GM18861 (cell line): ENCODE data around the gene ABCC9.

Source experiments
- ATAC-seq: cut with Tn5 transposase; IDR thresholded peaks from one replicate; pipeline ENCODE4 v1.9.1; 2021; ENCODE audit not compliant: unreplicated experiment

Gene ABCC9

GRCh38 chr12:21940549-21941505 is at the start of gene ABCC9:
TSS of gene ABCC9 (minus strand) at chr12:21941426. CDS start at chr12:21936674, 4,752 bp downstream.
- no peak for ATAC-seq

GRCh38 chr12:21989819-21990412 is 48.7 kb upstream of the ABCC9 start:
- no peak for ATAC-seq

GRCh38 chr12:21988619-21989018 is 47.4 kb upstream of the ABCC9 start:
- ATAC-seq = no peak

GRCh38 chr12:21987755-21988154 is 46.5 kb upstream of the ABCC9 start:
- ATAC-seq = no peak

GRCh38 chr12:21985155-21985554 is 43.9 kb upstream of the ABCC9 start:
- ATAC-seq = no peak

GRCh38 chr12:21984375-21984774 is 43.1 kb upstream of the ABCC9 start:
- ATAC-seq = no peak

GRCh38 chr12:21983095-21983494 is 41.9 kb upstream of the ABCC9 start:
- no peak for ATAC-seq

GRCh38 chr12:21980544-21980943 is 39.3 kb upstream of the ABCC9 start:
- no peak for ATAC-seq

- ATAC-seq = no peak
These were observed 34.1 kb upstream of the ABCC9 start for GRCh38 chr12:21975293-21975692.

GRCh38 chr12:21973221-21973620 is 32.0 kb upstream of the ABCC9 start:
- no peak for ATAC-seq

GRCh38 chr12:21972055-21972454 is 30.8 kb upstream of the ABCC9 start:
- no peak for ATAC-seq

GRCh38 chr12:21971344-21971743 is 30.1 kb upstream of the ABCC9 start:
- no peak for ATAC-seq

GRCh38 chr12:21962821-21963220 is 21.6 kb upstream of the ABCC9 start:
- ATAC-seq = no peak

GRCh38 chr12:21962236-21962635 is 21.0 kb upstream of the ABCC9 start:
- no peak for ATAC-seq

- no peak for ATAC-seq
These were observed 9.4 kb upstream of the ABCC9 start for GRCh38 chr12:21950649-21951048.

- ATAC-seq = no peak
These were observed 7.8 kb upstream of the ABCC9 start for GRCh38 chr12:21949036-21949435.

- ATAC-seq = no peak
These were observed 5.8 kb upstream of the ABCC9 start for GRCh38 chr12:21946983-21947382.

- ATAC-seq = no peak
These were observed 3.8 kb upstream of the ABCC9 start for GRCh38 chr12:21945002-21945401.

GRCh38 chr12:21942377-21942703 is 1.1 kb upstream of the ABCC9 start:
- ATAC-seq = no peak

GRCh38 chr12:21941506-21942376 is 515 bp upstream of the ABCC9 start:
- ATAC-seq = no peak

- ATAC-seq = no peak
These were observed 1.8 kb downstream of the ABCC9 start for GRCh38 chr12:21939435-21939834.

GRCh38 chr12:21938879-21939278 is 2.3 kb downstream of the ABCC9 start:
- no peak for ATAC-seq
